ENCODE results near the gene MED9. TPM values are rescaled to one million over a fixed set of nuclear protein-coding genes. Genes with fewer than 3 reads are reported as not detected.

MED9 gene
- total and polyA plus RNA-seq, 12 donors, result 8.2 to 41.2 (median 18.4) TPM

- 88 to 94% (median 92%) methylated on average over 9 to 10 of the region's 10 CpGs for WGBS, 4 donors
- DNase-seq, result peak in 1 of 7 donors; percentile 7
- no peaks in the 10 kb centered on the region for H3K36me3 ChIP-seq (replicated peaks in 1 of 2)
- H3K4me1 ChIP-seq (replicated peaks in 1 of 2), result peaks cover 9 to 31% of the 10 kb centered on the region in 2 donors
- intact Hi-C loops (cut with DNase I), result loop anchor here (2.0 to 5.0 kb wide), 2 partner anchors 143 to 146 kb away; no protein-coding TSS in a partner anchor
- no peaks in the 10 kb centered on the region for H3K27me3 ChIP-seq
- H3K9me3 ChIP-seq (replicated peaks in 1 of 3), result no peaks in the 10 kb centered on the region
- no peak overlapping the region for H3K27ac ChIP-seq
- TF ChIP-seq CTCF (IDR thresholded peaks at IDR 0.05), result no peak
- no peak for TF ChIP-seq POLR2A (IDR thresholded peaks at IDR 0.05)
- no peak overlapping the region for H3K4me3 ChIP-seq
These were observed 21.2 kb downstream of the MED9 start for GRCh38 chr17:17497845-17498520.

- Histone ChIP-seq H3K4me1 (replicated peaks in 1 of 2) (peaks cover 9 to 27% of the 10 kb centered on the region in 2 donors), H3K4me3 (no peak overlapping the region), H3K9me3 (replicated peaks in 1 of 3) (no peaks in the 10 kb centered on the region), H3K27ac (no peak overlapping the region), H3K36me3 (replicated peaks in 1 of 2) (no peaks in the 10 kb centered on the region), H3K27me3 (no peaks in the 10 kb centered on the region)
- 90 to 96% (median 92%) methylated on average over 16 of the region's 16 CpGs for WGBS, 4 donors
- TF ChIP-seq CTCF (IDR thresholded peaks at IDR 0.05), result no peak
- TF ChIP-seq POLR2A (IDR thresholded peaks at IDR 0.05), result no peak
- no peak for DNase-seq
- intact Hi-C loops (cut with DNase I), result loop anchor here in 1 of 2 donors (5.0 kb wide), 1 partner anchor 146 kb away; no protein-coding TSS in a partner anchor
These were observed 22.0 kb downstream of the MED9 start for GRCh38 chr17:17498606-17499301.

GRCh38 chr17:17499402-17500145 lies 22.8 kb downstream of the MED9 start:
- no peak for TF ChIP-seq CTCF (IDR thresholded peaks at IDR 0.05)
- TF ChIP-seq POLR2A (IDR thresholded peaks at IDR 0.05), result no peak
- DNase-seq, result no peak
- Histone ChIP-seq H3K4me3 (no peak overlapping the region), H3K27ac (no peak overlapping the region), H3K36me3 (replicated peaks in 1 of 2) (no peaks in the 10 kb centered on the region), H3K27me3 (no peaks in the 10 kb centered on the region), H3K4me1 (replicated peaks in 1 of 2) (peaks cover 8 to 19% of the 10 kb centered on the region in 2 donors), H3K9me3 (replicated peaks in 1 of 3) (no peaks in the 10 kb centered on the region)
- intact Hi-C loops (cut with DNase I), result loop anchor here in 1 of 2 donors (5.0 kb wide), 1 partner anchor 147 kb away; no protein-coding TSS in a partner anchor
- WGBS, 4 donors, result 74 to 86% (median 83%) methylated on average over 13 to 17 of the region's 17 CpGs
